AML-193 (cell line): ENCODE measurements around the gene CDC42EP3.

Experiments used
- DNase-seq, 2 experiments: peaks; one replicate each; lab custom pipeline; 2025; lab: John Stamatoyannopoulos, UW

CDC42EP3 gene

GRCh38 chr2:37671009-37671815 is at the start of gene CDC42EP3:
Gene CDC42EP3 (minus strand): TSS chr2:37671642. CDS start chr2:37646587, 25,055 bp downstream.
- peak; percentile 17 to 29 for DNase-seq

GRCh38 chr2:37721201-37721560 is 49.7 kb upstream of the CDC42EP3 start:
- DNase-seq = no peak

- DNase-seq = no peak
Measured at GRCh38 chr2:37720533-37721200, 49.2 kb upstream of the CDC42EP3 start.

- DNase-seq = no peak
Measured at GRCh38 chr2:37718515-37719161, 47.2 kb upstream of the CDC42EP3 start.

GRCh38 chr2:37713258-37713700 is 41.8 kb upstream of the CDC42EP3 start:
- no peak for DNase-seq

GRCh38 chr2:37711831-37712230 is 40.4 kb upstream of the CDC42EP3 start:
- DNase-seq = no peak

GRCh38 chr2:37711308-37711731 is 39.9 kb upstream of the CDC42EP3 start:
- no peak for DNase-seq

GRCh38 chr2:37709111-37709510 is 37.7 kb upstream of the CDC42EP3 start:
- DNase-seq = no peak

GRCh38 chr2:37708146-37708545 is 36.7 kb upstream of the CDC42EP3 start:
- DNase-seq = no peak

- DNase-seq = no peak
Measured at GRCh38 chr2:37707393-37707792, 36.0 kb upstream of the CDC42EP3 start.

- DNase-seq = no peak
Measured at GRCh38 chr2:37706334-37707183, 35.1 kb upstream of the CDC42EP3 start.

- no peak for DNase-seq
Measured at GRCh38 chr2:37705191-37705590, 33.7 kb upstream of the CDC42EP3 start.

GRCh38 chr2:37698931-37699481 is 27.6 kb upstream of the CDC42EP3 start:
- DNase-seq = no peak

- no peak for DNase-seq
Measured at GRCh38 chr2:37695336-37695735, 23.9 kb upstream of the CDC42EP3 start.

- no peak for DNase-seq
Measured at GRCh38 chr2:37692711-37693110, 21.3 kb upstream of the CDC42EP3 start.

GRCh38 chr2:37689751-37690150 is 18.3 kb upstream of the CDC42EP3 start:
- no peak for DNase-seq

GRCh38 chr2:37688771-37689468 is 17.5 kb upstream of the CDC42EP3 start:
- no peak for DNase-seq

GRCh38 chr2:37686792-37687526 is 15.5 kb upstream of the CDC42EP3 start:
- DNase-seq = no peak

GRCh38 chr2:37684809-37685208 is 13.4 kb upstream of the CDC42EP3 start:
- no peak for DNase-seq
